Osteoblast (primary cell): ENCODE measurements around the gene MRM1. TPM values are rescaled to one million over a fixed set of nuclear protein-coding genes. Genes with fewer than 3 reads are reported as not detected.

ENCODE experiments used
- DNase-seq: peaks from one replicate; pipeline ENCODE4 v3.0.0; 2011; ENCODE audit warnings: low spot score, mixed read lengths; ENCODE audit not compliant: insufficient read length; ENCODE audit errors: missing footprints
- H2AFZ ChIP-seq: 2 replicates; pipeline ENCODE4 v1.6.0; 2011; ENCODE audit warnings: mild to moderate bottlenecking, low read length
- H3K27ac ChIP-seq: 2 replicates; pipeline ENCODE4 v1.5.1; 2011; ENCODE audit warnings: mild to moderate bottlenecking, low read depth, low read length, moderate library complexity
- H3K27me3 ChIP-seq: 2 replicates; pipeline ENCODE4 v1.6.0; 2012; ENCODE audit warnings: mild to moderate bottlenecking, control low read depth, inconsistent platforms, low read length, moderate library complexity; ENCODE audit not compliant: insufficient read depth
- H3K36me3 ChIP-seq: 2 replicates; pipeline ENCODE4 v1.5.1; 2011; ENCODE audit warnings: mild to moderate bottlenecking, low read length, control low read depth, moderate library complexity; ENCODE audit not compliant: insufficient read depth
- H3K4me1 ChIP-seq: 2 replicates; pipeline ENCODE4 v1.5.1; 2011; ENCODE audit warnings: mild to moderate bottlenecking, low read length, control low read depth, moderate library complexity; ENCODE audit not compliant: insufficient read depth
- H3K4me2 ChIP-seq: 2 replicates; pipeline ENCODE4 v1.6.0; 2011; ENCODE audit warnings: mild to moderate bottlenecking, low read length; ENCODE audit not compliant: insufficient read depth
- H3K4me3 ChIP-seq: fragments of 200-600 bp; sonication (generic); 3 replicates; pipeline ENCODE4 v1.5.1; 2012; ENCODE audit warnings: mild to moderate bottlenecking, low read length, inconsistent platforms; ENCODE audit not compliant: insufficient read depth
- H3K79me2 ChIP-seq: 2 replicates; pipeline ENCODE4 v1.6.0; 2012; ENCODE audit warnings: mild to moderate bottlenecking, low read length, control low read depth, inconsistent platforms; ENCODE audit not compliant: insufficient read depth
- H3K9me3 ChIP-seq: 2 replicates; pipeline ENCODE4 v1.5.1; 2011; ENCODE audit warnings: low read depth, low read length, control low read depth
- H4K20me1 ChIP-seq: 2 replicates; pipeline ENCODE4 v1.6.0; 2012; ENCODE audit warnings: mild to moderate bottlenecking, low read length, control low read depth; ENCODE audit not compliant: insufficient read depth
- CTCF ChIP-seq: IDR thresholded peaks from 2 replicates; pipeline ENCODE4 v1.5.1; 2011; ENCODE audit warnings: mild to moderate bottlenecking, low read depth, low read length, moderate library complexity; ENCODE audit errors: extremely low read depth
- total RNA-seq: library from RNA; depleted of rRNA; stranded (reverse); fragments of >200 nt; gene quantifications from 2 replicates; pipeline ENCODE4 v1.2.3, GENCODE V29; 2012

MRM1 gene
- total RNA-seq, 1 donor: 4.0 TPM

- no peak overlapping the region for H2AFZ ChIP-seq
- DNase-seq: peak; percentile 96
- peak; percentile 95 for TF ChIP-seq CTCF
These were observed 28.0 kb downstream of the MRM1 start for GRCh38 chr17:36629252-36629847.

GRCh38 chr17:36629970-36630502 lies 28.7 kb downstream of the MRM1 start:
- peaks cover 19% of the 10 kb centered on the region for H3K27me3 ChIP-seq
- no peaks in the 10 kb centered on the region for H3K9me3 ChIP-seq
- DNase-seq: peak; percentile 26
- H4K20me1 ChIP-seq: no peaks in the 10 kb centered on the region
- H3K27ac ChIP-seq: no peak overlapping the region
- H2AFZ ChIP-seq: no peak overlapping the region
- H3K4me3 ChIP-seq: no peak overlapping the region
- H3K36me3 ChIP-seq: no peaks in the 10 kb centered on the region
- no peak overlapping the region for H3K4me2 ChIP-seq
- no peaks in the 10 kb centered on the region for H3K79me2 ChIP-seq
- H3K4me1 ChIP-seq: no peaks in the 10 kb centered on the region
- no peak for TF ChIP-seq CTCF

More at GRCh38 chr17:36629252-36629847, 28.0 kb downstream of the MRM1 start:
- Histone ChIP-seq H4K20me1 (no peaks in the 10 kb centered on the region), H3K79me2 (no peaks in the 10 kb centered on the region), H3K36me3 (no peaks in the 10 kb centered on the region), H3K4me1 (no peaks in the 10 kb centered on the region), H3K4me2 (no peak overlapping the region), H3K27ac (no peak overlapping the region), H3K27me3 (peaks cover 18% of the 10 kb centered on the region), H3K4me3 (no peak overlapping the region), H3K9me3 (no peaks in the 10 kb centered on the region)

- no peaks in the 10 kb centered on the region for H3K36me3 ChIP-seq
- H3K79me2 ChIP-seq: no peaks in the 10 kb centered on the region
- H3K27me3 ChIP-seq: peaks cover 24% of the 10 kb centered on the region
- H4K20me1 ChIP-seq: no peaks in the 10 kb centered on the region
- H3K27ac ChIP-seq: no peak overlapping the region
- no peak for TF ChIP-seq CTCF
- no peak overlapping the region for H3K4me3 ChIP-seq
- no peaks in the 10 kb centered on the region for H3K4me1 ChIP-seq
- DNase-seq: peak; percentile 31
- no peaks in the 10 kb centered on the region for H3K9me3 ChIP-seq
- H2AFZ ChIP-seq: no peak overlapping the region
- H3K4me2 ChIP-seq: no peak overlapping the region
These were observed 29.6 kb downstream of the MRM1 start for GRCh38 chr17:36631022-36631421.

- no peak for TF ChIP-seq CTCF
These were observed 31.8 kb downstream of the MRM1 start for GRCh38 chr17:36632916-36633771.

More at GRCh38 chr17:36632916-36633771, 31.8 kb downstream of the MRM1 start:
- no peaks in the 10 kb centered on the region for H3K36me3 ChIP-seq
- H3K4me2 ChIP-seq: no peak overlapping the region
- H3K27ac ChIP-seq: no peak overlapping the region
- peak; percentile 83 for DNase-seq
- no peaks in the 10 kb centered on the region for H4K20me1 ChIP-seq
- H3K9me3 ChIP-seq: no peaks in the 10 kb centered on the region
- no peak overlapping the region for H2AFZ ChIP-seq
- H3K4me3 ChIP-seq: no peak overlapping the region
- no peaks in the 10 kb centered on the region for H3K4me1 ChIP-seq
- peaks cover 37% of the 10 kb centered on the region for H3K27me3 ChIP-seq
- H3K79me2 ChIP-seq: no peaks in the 10 kb centered on the region
